Neuronal stem cell (in vitro differentiated cells): Measurements from ENCODE around the gene NELL1.

ENCODE experiments used
- DNase-seq: peaks from one replicate; pipeline ENCODE4 v3.0.0-alpha.2; 2013; ENCODE audit warnings: low spot score
- H2AFZ ChIP-seq: one replicate; pipeline ENCODE4 v1.6.1; 2013; ENCODE audit warnings: mild to moderate bottlenecking, low read length, inconsistent platforms
- H2AK5ac ChIP-seq: 2 replicates; pipeline ENCODE4 v1.6.1; 2013; ENCODE audit warnings: low read depth, mild to moderate bottlenecking, inconsistent platforms, low read length, moderate library complexity, mixed read lengths
- H2BK120ac ChIP-seq: 2 replicates; pipeline ENCODE4 v1.6.1; 2013; ENCODE audit warnings: low read depth, mild to moderate bottlenecking, inconsistent platforms, low read length, moderate library complexity, mixed read lengths
- H2BK12ac ChIP-seq: one replicate; pipeline ENCODE4 v1.6.1; 2013; ENCODE audit warnings: low read length, inconsistent platforms
- H2BK15ac ChIP-seq: 2 replicates; pipeline ENCODE4 v1.6.1; 2013; ENCODE audit warnings: mild to moderate bottlenecking, low read length, inconsistent platforms, mixed read lengths
- H2BK5ac ChIP-seq: one replicate; pipeline ENCODE4 v1.6.1; 2013; ENCODE audit warnings: inconsistent platforms, mild to moderate bottlenecking, low read length, moderate library complexity
- H3K14ac ChIP-seq: one replicate; pipeline ENCODE4 v1.6.1; 2013; ENCODE audit warnings: low read length, inconsistent platforms
- H3K18ac ChIP-seq: 2 replicates; pipeline ENCODE4 v1.6.1; 2013; ENCODE audit warnings: low read length, inconsistent platforms
- H3K23ac ChIP-seq: 2 replicates; pipeline ENCODE4 v1.6.1; 2013; ENCODE audit warnings: low read depth, mild to moderate bottlenecking, mixed read lengths, low read length, inconsistent platforms; ENCODE audit not compliant: poor library complexity
- H3K27ac ChIP-seq: replicated peaks from 3 replicates; pipeline ENCODE4 v1.5.1; 2013; ENCODE audit warnings: low read length, inconsistent platforms
- H3K27me3 ChIP-seq, 3 experiments: 2 replicates each; pipeline ENCODE4 v1.6.1; 2013; ENCODE audit warnings: low read length in 3 of 3, mild to moderate bottlenecking in 2 of 3, inconsistent platforms in 1 of 3, low read depth in 1 of 3, mixed read lengths in 1 of 3, moderate library complexity in 1 of 3; ENCODE audit not compliant: control insufficient read depth in 3 of 3, insufficient read depth in 3 of 3
- H3K36me3 ChIP-seq, 2 donors: replicated peaks in 1 of 2; 2 replicates each; pipeline ENCODE4 v1.6.1; 2013; ENCODE audit warnings: low read length in 2 of 2; ENCODE audit not compliant: control insufficient read depth in 2 of 2, insufficient read depth in 2 of 2
- H3K4ac ChIP-seq: 2 replicates; pipeline ENCODE4 v1.6.1; 2013; ENCODE audit warnings: inconsistent platforms, mild to moderate bottlenecking, low read length, moderate library complexity
- H3K4me1 ChIP-seq, 2 donors: 1 replicate in 1 of 2; 2 replicates in 1 of 2; pipeline ENCODE4 v1.6.1; 2013; ENCODE audit warnings: low read length in 2 of 2, low read depth in 1 of 2; ENCODE audit not compliant: control insufficient read depth in 2 of 2, insufficient read depth in 1 of 2
- H3K4me2 ChIP-seq: one replicate; pipeline ENCODE4 v1.6.1; 2013; ENCODE audit warnings: mild to moderate bottlenecking, low read length, inconsistent platforms; ENCODE audit not compliant: insufficient read depth, poor library complexity, severe bottlenecking
- H3K4me3 ChIP-seq, 2 donors: 2 replicates each; pipeline ENCODE4 v1.5.1; 2013; ENCODE audit warnings: low read length in 2 of 2, mild to moderate bottlenecking in 2 of 2, inconsistent platforms in 1 of 2, moderate library complexity in 1 of 2
- H3K79me1 ChIP-seq: one replicate; pipeline ENCODE4 v1.6.1; 2013; ENCODE audit warnings: low read depth, mild to moderate bottlenecking, inconsistent platforms, low read length, moderate library complexity
- H3K9ac ChIP-seq: one replicate; pipeline ENCODE4 v1.6.1; 2013; ENCODE audit warnings: mild to moderate bottlenecking, low read depth, low read length, inconsistent platforms; ENCODE audit not compliant: poor library complexity
- H3K9me3 ChIP-seq, 2 donors: replicated peaks in 1 of 2; 2 replicates each; pipeline versions ENCODE3 to v1.6.1; 2013; ENCODE audit warnings: low read length in 2 of 2, mild to moderate bottlenecking in 2 of 2, inconsistent platforms in 1 of 2, low read depth in 1 of 2, mixed read lengths in 1 of 2, moderate library complexity in 1 of 2; ENCODE audit not compliant: control insufficient read depth in 2 of 2, insufficient read depth in 1 of 2
- H4K8ac ChIP-seq: one replicate; pipeline ENCODE4 v1.6.1; 2013; ENCODE audit warnings: low read depth, mild to moderate bottlenecking, inconsistent platforms, low read length, moderate library complexity
- H4K91ac ChIP-seq: one replicate; pipeline ENCODE4 v1.6.1; 2013; ENCODE audit warnings: low read length, low read depth, mild to moderate bottlenecking, inconsistent platforms; ENCODE audit not compliant: poor library complexity
- WGBS, 2 donors: extraction: QIAGEN DNeasy Blood & Tissue Kit; methylation state at CpG; one replicate each; pipeline ENCODE4 v1.1.7; 2013; ENCODE audit warnings: missing lambda C conversion rate in 2 of 2, mixed read lengths in 1 of 2; ENCODE audit not compliant: insufficient read length in 2 of 2, insufficient replicate concordance in 1 of 2; ENCODE audit errors: extremely low coverage in 2 of 2; 5-methylcytosine and 5-hydroxymethylcytosine counted together

The NELL1 gene

DNA sequence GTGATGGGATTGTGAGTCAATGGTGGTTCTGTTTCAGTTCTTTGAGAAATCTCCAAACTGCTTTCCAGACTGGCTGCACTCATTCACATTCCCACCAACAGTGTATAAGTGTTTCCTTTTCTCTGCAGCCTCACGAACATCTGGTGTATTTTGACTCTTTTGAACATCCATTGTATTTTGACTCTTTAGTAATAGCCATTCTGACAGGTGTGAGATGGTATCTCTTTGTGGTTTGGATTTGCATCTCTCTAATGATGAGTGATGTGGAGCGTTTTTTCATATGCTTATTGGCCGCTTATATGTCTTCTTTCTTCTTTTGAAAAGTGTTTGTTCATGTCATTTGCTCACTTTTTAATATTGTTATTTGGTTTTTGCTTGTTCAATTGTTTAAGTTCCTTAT is 19.4 kb downstream of the NELL1 start:
- H3K4me1 ChIP-seq = no peaks in the 10 kb centered on the region
- no peak overlapping the region for H3K14ac ChIP-seq
- H3K4ac ChIP-seq = no peak overlapping the region
- no peak overlapping the region for H3K4me2 ChIP-seq
- no peaks in the 10 kb centered on the region for H3K79me1 ChIP-seq
- no peak for DNase-seq
- no peak overlapping the region for H3K27ac ChIP-seq
- WGBS, 2 donors = no CpG with 5 or more reads among the region's 3 CpGs
- no peak overlapping the region for H2BK5ac ChIP-seq
- no peak overlapping the region for H2BK120ac ChIP-seq
- no peak overlapping the region for H3K4me3 ChIP-seq
- H4K91ac ChIP-seq = no peak overlapping the region
- no peak overlapping the region for H3K18ac ChIP-seq
- H4K8ac ChIP-seq = no peak overlapping the region
- no peak overlapping the region for H2AK5ac ChIP-seq
- no peak overlapping the region for H2AFZ ChIP-seq
- H3K27me3 ChIP-seq = no peaks in the 10 kb centered on the region
- no peak overlapping the region for H3K23ac ChIP-seq
- H3K9ac ChIP-seq = no peak overlapping the region
- no peak overlapping the region for H2BK15ac ChIP-seq
- H3K9me3 ChIP-seq = no peaks in the 10 kb centered on the region
- no peak overlapping the region for H2BK12ac ChIP-seq
- H3K36me3 ChIP-seq = no peaks in the 10 kb centered on the region

DNA sequence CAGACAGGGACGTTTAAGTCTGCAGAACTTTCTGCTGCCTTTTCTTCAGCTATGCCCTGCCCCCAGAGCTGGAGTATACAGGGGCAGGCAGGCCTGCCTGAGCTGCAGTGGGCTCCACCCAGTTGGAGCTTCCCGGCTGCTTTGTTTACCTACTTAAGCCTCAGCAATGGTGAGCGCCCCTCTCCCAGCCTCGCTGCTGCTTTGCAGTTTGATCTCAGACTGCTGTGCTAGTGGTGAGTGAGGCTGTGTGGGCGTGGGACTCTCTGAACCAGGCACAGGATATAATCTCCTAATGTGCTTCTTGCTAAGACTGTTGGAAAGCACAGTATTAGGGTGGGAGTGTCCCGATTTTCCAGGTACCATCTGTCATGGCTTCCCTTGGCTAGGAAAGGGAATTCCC is 38.5 kb downstream of the NELL1 start:
- Histone ChIP-seq H3K18ac (no peak overlapping the region), H3K4me3 (no peak overlapping the region), H2BK15ac (no peak overlapping the region), H3K79me1 (no peaks in the 10 kb centered on the region), H3K9me3 (no peaks in the 10 kb centered on the region), H3K14ac (no peak overlapping the region), H2BK120ac (no peak overlapping the region), H3K27me3 (no peaks in the 10 kb centered on the region), H3K4me1 (no peaks in the 10 kb centered on the region), H3K4ac (no peak overlapping the region), H2AK5ac (no peak overlapping the region), H4K91ac (no peak overlapping the region), H3K4me2 (no peak overlapping the region), H3K36me3 (no peaks in the 10 kb centered on the region), H2BK5ac (no peak overlapping the region), H2BK12ac (no peak overlapping the region), H2AFZ (no peak overlapping the region), H3K27ac (no peak overlapping the region), H3K9ac (no peak overlapping the region), H3K23ac (no peak overlapping the region), H4K8ac (no peak overlapping the region)
- DNase-seq = no peak
- WGBS, 2 donors = no CpG with 5 or more reads among the region's 6 CpGs

DNA sequence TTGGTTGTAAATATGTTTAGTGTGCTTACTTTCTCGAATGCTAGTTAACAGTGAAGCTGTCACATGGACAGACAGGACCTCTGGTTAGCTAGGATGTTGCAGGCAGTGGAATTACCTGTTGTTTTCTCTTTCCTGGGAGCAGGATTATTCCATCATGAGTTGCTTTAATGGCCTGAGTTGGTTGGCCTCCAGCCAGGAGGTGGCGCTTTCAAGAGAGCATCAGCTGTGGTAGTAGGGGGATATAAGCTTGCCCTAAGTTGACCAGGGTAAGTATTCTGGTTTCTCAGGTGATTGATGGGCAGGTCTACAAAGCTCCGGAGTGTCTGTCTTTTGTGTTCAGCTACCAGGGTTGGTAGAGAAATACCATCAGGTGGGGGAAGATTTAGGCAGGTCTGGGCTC is 43.5 kb downstream of the NELL1 start:
- Histone ChIP-seq H3K14ac (no peak overlapping the region), H4K8ac (no peak overlapping the region), H3K9me3 (no peaks in the 10 kb centered on the region), H3K23ac (no peak overlapping the region), H3K18ac (no peak overlapping the region), H3K4me2 (no peak overlapping the region), H3K4me3 (no peak overlapping the region), H2BK120ac (no peak overlapping the region), H2BK15ac (no peak overlapping the region), H3K9ac (no peak overlapping the region), H2AFZ (no peak overlapping the region), H2BK12ac (no peak overlapping the region), H2AK5ac (no peak overlapping the region), H3K79me1 (no peaks in the 10 kb centered on the region), H4K91ac (no peak overlapping the region), H3K36me3 (no peaks in the 10 kb centered on the region), H3K27me3 (no peaks in the 10 kb centered on the region), H3K4ac (no peak overlapping the region), H3K4me1 (no peaks in the 10 kb centered on the region), H3K27ac (no peak overlapping the region), H2BK5ac (no peak overlapping the region)
- WGBS, 2 donors = no CpG with 5 or more reads among the region's 3 CpGs
- no peak for DNase-seq

DNA sequence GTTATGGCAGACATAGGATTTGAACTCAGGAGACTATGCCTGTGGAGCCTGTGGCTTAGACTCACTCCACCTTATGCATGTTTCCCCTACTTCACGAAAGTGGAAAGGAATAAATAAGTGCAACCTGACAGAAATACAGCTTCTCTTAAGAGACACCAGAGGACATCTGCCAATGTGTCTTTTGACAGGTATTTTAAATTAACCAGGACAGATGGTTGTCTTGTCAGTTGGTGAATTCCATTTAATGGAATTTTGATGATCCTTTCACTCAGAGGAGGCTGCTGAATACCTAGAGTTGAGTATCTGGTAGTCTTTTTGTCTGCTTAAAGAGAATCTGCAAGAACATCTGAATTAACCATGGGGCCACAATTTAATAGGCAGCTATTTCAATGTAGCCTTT is 46.1 kb downstream of the NELL1 start:
- no peak overlapping the region for H3K4me2 ChIP-seq
- no peak overlapping the region for H2BK5ac ChIP-seq
- H2BK120ac ChIP-seq = no peak overlapping the region
- H2AK5ac ChIP-seq = no peak overlapping the region
- no peak overlapping the region for H3K4me3 ChIP-seq
- no peak overlapping the region for H3K23ac ChIP-seq
- no peaks in the 10 kb centered on the region for H3K27me3 ChIP-seq
- no peak overlapping the region for H4K91ac ChIP-seq
- H3K79me1 ChIP-seq = no peaks in the 10 kb centered on the region
- no peak overlapping the region for H2AFZ ChIP-seq
- no peak overlapping the region for H3K14ac ChIP-seq
- no peak overlapping the region for H3K9ac ChIP-seq
- H3K36me3 ChIP-seq = no peaks in the 10 kb centered on the region
- DNase-seq = no peak
- no peak overlapping the region for H2BK15ac ChIP-seq
- H2BK12ac ChIP-seq = no peak overlapping the region
- H3K4ac ChIP-seq = no peak overlapping the region
- H3K27ac ChIP-seq = no peak overlapping the region
- H3K4me1 ChIP-seq = no peaks in the 10 kb centered on the region
- no CpG with 5 or more reads among the region's 1 CpG for WGBS, 2 donors
- H4K8ac ChIP-seq = no peak overlapping the region
- H3K18ac ChIP-seq = no peak overlapping the region
- no peaks in the 10 kb centered on the region for H3K9me3 ChIP-seq
